Activated CD8-positive, alpha-beta memory T cell treated with anti-CD3 and anti-CD28 coated beads, Interleukin-2, amount 10 ng/mL, durations not matched to agents 7 days and 5 days (primary cell): Measurements from ENCODE around the gene PLCB1. TPM values are rescaled to one million over a fixed set of nuclear protein-coding genes. Genes with fewer than 3 reads are reported as not detected.

Source experiments
- ATAC-seq: fragments of 150-1000 bp; cut with Tn5 transposase; one replicate; pipeline ENCODE4 v1.10.0; 2021; ENCODE audit warnings: moderate library complexity
- CTCF ChIA-PET: fragments of 350-600 bp; sonication (Branson Sonifier 250); formaldehyde crosslinking; loops from one replicate; lab custom pipeline; 2021; ENCODE audit warnings: antibody characterized with exemption; lab: Charles Lee
- DNase-seq: peaks from one replicate; pipeline ENCODE4 v3.0.0-alpha.2; 2020
- H3K27ac Mint-ChIP-seq: one replicate; pipeline ENCODE4 v1.8.0; 2021; ENCODE audit warnings: mild to moderate bottlenecking, mixed read lengths
- H3K27me3 Mint-ChIP-seq: one replicate; pipeline ENCODE4 v1.8.0; 2021; ENCODE audit warnings: mixed read lengths
- H3K36me3 Mint-ChIP-seq: one replicate; pipeline ENCODE4 v1.8.0; 2021; ENCODE audit warnings: mild to moderate bottlenecking, mixed read lengths
- H3K4me1 Mint-ChIP-seq: one replicate; pipeline ENCODE4 v1.8.0; 2021; ENCODE audit warnings: mixed read lengths
- H3K4me3 Mint-ChIP-seq: one replicate; pipeline ENCODE4 v1.8.0; 2021; ENCODE audit warnings: mild to moderate bottlenecking, moderate library complexity, mixed read lengths
- H3K9me3 Mint-ChIP-seq: one replicate; pipeline ENCODE4 v1.8.0; 2022; ENCODE audit warnings: low read depth, mixed read lengths
- total RNA-seq, 2 experiments: library from RNA; stranded (reverse); gene quantifications; one replicate each; pipeline ENCODE4 v1.2.3, GENCODE V29; 2021

Gene PLCB1
- total RNA-seq, 2 experiments from 2014 or later: 2.4 to 3.2 TPM

DNA sequence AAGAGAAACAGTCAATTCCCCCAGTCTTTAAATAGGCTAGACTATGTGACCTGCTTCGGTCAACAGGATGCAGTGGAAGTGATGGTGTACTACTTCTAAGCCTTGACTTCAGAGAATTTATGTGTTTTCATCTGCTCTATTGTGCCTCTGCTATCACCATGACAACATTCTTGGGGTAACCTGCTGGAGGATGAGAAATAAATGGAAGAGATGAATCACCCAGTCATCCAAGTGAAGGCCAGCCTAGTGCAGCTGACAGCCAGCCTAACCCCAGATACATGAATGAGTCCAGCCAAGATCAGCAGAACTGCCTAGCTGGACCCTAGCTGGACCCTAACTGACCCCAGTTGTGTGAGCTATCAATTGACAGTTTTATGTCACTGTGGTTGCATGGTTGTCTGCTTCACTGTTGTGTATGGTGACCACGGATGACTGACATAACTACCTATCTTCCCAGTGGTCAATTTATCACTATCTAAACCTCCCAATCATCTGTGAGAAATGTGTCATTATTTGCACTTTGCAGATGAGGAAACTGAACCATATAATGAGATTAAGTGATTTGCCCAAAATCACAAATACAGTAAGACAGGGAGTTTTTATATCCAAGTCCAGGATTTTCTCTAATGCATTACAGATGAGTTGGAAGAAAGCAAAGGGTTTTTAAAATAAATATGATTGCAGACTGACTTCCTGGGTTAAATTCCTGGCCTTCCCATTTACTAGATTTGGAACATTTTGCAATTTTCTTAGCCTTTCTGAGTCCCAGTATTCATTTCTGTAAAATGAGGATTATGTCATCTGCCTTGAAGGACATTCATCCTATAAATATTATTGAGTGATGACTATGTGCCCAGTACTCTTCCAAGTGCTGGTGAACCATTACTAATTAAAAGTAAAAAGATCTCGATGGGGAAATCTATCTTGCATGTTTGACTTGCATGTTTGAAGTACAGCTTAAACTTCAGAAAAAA, 800.4 kb downstream of the PLCB1 start:
- no peak for ATAC-seq
- Mint-ChIP-seq H3K4me1 (no peaks in the 10 kb centered on the region), H3K36me3 (no peaks in the 10 kb centered on the region), H3K9me3 (peaks cover 9% of the 10 kb centered on the region), H3K27me3 (no peaks in the 10 kb centered on the region), H3K27ac (no peak overlapping the region), H3K4me3 (no peak overlapping the region)
- no peak for DNase-seq
- CTCF ChIA-PET: no interaction called here

DNA sequence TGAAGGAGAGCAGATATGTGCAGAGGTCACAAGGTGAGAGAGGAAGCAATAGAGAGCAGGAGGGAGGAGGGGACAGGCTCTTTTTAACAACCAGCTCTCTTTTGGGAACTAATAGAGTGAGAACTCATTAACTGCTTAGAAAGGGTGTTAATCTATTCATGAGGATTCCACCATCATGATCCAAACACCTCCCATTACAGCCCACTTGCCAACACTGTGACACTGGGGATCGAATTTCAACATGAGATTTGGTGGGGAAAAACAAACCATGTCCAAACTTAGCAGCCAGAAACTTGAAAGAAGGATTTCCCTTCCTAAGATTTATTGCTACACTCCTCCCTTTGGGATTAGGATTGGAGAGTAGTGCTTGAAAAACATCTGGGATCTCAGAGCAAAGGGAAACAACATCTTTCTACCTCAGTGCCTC, 801.3 kb downstream of the PLCB1 start:
- CTCF ChIA-PET: no interaction called here
- H3K27ac Mint-ChIP-seq: no peak overlapping the region

DNA sequence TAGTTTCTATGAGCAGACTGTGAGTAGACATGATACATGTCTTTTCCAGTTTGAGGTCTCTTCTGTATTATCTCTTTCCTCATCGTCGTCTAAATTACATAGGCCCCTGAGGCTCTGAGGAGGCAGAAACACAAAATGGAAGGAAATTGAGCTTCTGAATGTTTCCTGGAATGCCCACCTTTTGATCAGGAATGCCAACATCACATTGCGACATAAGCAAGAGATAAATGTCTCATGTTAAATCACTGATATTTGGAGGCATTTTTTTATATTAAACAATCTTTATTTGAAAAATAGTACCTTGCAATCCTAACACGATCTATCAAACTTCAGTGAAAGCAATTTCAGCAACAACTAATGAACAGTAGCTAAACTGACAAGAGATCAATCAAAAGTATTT, 802.3 kb downstream of the PLCB1 start:
- Mint-ChIP-seq H3K9me3 (peaks cover 7% of the 10 kb centered on the region), H3K27me3 (no peaks in the 10 kb centered on the region), H3K36me3 (no peaks in the 10 kb centered on the region), H3K27ac (no peak overlapping the region), H3K4me1 (no peaks in the 10 kb centered on the region), H3K4me3 (no peak overlapping the region)
- ATAC-seq: no peak
- no peak for DNase-seq
- CTCF ChIA-PET: no interaction called here

More for the DNA sequence above, 801.3 kb downstream of the PLCB1 start:
- Mint-ChIP-seq H3K4me3 (no peak overlapping the region), H3K9me3 (peaks cover 10% of the 10 kb centered on the region), H3K27me3 (no peaks in the 10 kb centered on the region), H3K36me3 (no peaks in the 10 kb centered on the region), H3K4me1 (no peaks in the 10 kb centered on the region)
- no peak for ATAC-seq
- no peak for DNase-seq

Other genes starting within 250 kb of the PLCB1 start
- not detected for gene HAO1, start 191.8 kb upstream of the PLCB1 start, total RNA-seq
- gene TMX4, start 112.5 kb upstream of the PLCB1 start, total RNA-seq: 10 to 100 TPM; 46.1 to 48.2 TPM